ENCODE data around the gene ZC2HC1C. TPM values are rescaled to one million over a fixed set of nuclear protein-coding genes. Genes with fewer than 3 reads are reported as not detected.
A peak's percentile ranks its signal among the peaks of the same experiment; 100 is the strongest.

Gene ZC2HC1C
- total and polyA plus RNA-seq, 9 of the 15 experiments (the other 6 are each of a cell fraction or from before 2014, with no cell fraction given) = 6.3 to 9.2 (median 7.7) TPM

DNA sequence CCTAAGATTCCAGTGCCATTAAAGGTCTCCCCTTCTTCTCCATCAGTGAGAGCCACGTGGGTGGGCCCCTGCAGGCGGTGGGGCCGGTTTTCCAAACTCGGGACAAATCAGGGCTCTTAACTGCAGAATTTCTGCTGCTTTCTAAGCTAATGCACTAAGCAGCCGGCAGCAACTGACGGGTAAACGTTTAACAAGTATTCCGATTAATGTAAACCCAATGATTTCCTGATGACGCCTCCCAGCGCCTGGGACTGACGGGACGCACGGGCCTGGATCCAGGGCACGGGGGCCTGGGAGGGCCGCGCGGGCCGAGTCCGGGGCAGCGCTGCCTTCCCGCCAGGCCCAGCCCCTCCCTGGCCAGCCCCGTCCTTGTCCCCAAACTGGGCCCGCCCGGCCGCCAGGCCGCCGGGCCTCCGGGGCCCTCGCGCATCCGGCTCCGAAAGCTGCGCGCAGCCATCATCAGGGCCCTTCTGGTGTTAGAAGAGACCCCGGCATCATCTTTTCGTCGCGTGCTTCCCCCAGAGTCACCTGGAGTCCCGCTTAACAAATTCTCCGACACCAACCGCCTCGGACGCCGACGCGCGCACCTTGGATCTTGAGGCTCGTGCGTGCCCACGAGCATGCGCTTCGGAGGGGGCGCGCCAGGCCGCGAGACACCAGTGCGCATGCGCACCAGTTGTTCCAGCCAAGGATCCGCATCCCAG is 18.4 kb upstream of the ZC2HC1C start, which contains the start of gene MLH3 (continued):
- TF ChIP-seq REST (IDR thresholded peaks at IDR 0.05; ENCODE audit: borderline replicate concordance) (no peak), REST (CRISPR knock-in tag; IDR thresholded peaks at IDR 0.05; ENCODE audit: low read depth) (no peak), ZNF280B (CRISPR knock-in tag; IDR thresholded peaks at IDR 0.05) (no peak), XRCC3 (IDR thresholded peaks at IDR 0.05) (no peak), MCM2 (IDR thresholded peaks at IDR 0.05; ENCODE audit: low read depth) (no peak), KLF16 (IDR thresholded peaks at IDR 0.05) (no peak), FOS (IDR thresholded peaks at IDR 0.05; ENCODE audit: extremely low read depth, insufficient read length) (no peak), BCLAF1 (IDR thresholded peaks at IDR 0.05; ENCODE audit: borderline replicate concordance in 1 of 2, control insufficient read depth in 1 of 2, low read depth in 2 of 2, low read length in 1 of 2) (no peak), NRF1 (conservative IDR thresholded peaks at IDR 0.05 in 1 of 2, IDR thresholded peaks at IDR 0.05 in 1 of 2) (peak; percentile 98), EP400 (IDR thresholded peaks at IDR 0.05) (peak; percentile 51; the same call in 1 of the 2 replicates)
- TF ChIP-seq, protein P1, sequence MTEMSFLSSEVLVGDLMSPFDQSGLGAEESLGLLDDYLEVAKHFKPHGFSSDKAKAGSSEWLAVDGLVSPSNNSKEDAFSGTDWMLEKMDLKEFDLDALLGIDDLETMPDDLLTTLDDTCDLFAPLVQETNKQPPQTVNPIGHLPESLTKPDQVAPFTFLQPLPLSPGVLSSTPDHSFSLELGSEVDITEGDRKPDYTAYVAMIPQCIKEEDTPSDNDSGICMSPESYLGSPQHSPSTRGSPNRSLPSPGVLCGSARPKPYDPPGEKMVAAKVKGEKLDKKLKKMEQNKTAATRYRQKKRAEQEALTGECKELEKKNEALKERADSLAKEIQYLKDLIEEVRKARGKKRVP (CRISPR knock-in tag; IDR thresholded peaks at IDR 0.05) = no peak
- TF ChIP-seq, protein P2, sequence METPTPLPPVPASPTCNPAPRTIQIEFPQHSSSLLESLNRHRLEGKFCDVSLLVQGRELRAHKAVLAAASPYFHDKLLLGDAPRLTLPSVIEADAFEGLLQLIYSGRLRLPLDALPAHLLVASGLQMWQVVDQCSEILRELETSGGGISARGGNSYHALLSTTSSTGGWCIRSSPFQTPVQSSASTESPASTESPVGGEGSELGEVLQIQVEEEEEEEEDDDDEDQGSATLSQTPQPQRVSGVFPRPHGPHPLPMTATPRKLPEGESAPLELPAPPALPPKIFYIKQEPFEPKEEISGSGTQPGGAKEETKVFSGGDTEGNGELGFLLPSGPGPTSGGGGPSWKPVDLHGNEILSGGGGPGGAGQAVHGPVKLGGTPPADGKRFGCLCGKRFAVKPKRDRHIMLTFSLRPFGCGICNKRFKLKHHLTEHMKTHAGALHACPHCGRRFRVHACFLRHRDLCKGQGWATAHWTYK (CRISPR knock-in tag; IDR thresholded peaks at IDR 0.05) = no peak

All from K562 (cell line).